ENCODE measurements around the gene ARFGEF2.

DNA sequence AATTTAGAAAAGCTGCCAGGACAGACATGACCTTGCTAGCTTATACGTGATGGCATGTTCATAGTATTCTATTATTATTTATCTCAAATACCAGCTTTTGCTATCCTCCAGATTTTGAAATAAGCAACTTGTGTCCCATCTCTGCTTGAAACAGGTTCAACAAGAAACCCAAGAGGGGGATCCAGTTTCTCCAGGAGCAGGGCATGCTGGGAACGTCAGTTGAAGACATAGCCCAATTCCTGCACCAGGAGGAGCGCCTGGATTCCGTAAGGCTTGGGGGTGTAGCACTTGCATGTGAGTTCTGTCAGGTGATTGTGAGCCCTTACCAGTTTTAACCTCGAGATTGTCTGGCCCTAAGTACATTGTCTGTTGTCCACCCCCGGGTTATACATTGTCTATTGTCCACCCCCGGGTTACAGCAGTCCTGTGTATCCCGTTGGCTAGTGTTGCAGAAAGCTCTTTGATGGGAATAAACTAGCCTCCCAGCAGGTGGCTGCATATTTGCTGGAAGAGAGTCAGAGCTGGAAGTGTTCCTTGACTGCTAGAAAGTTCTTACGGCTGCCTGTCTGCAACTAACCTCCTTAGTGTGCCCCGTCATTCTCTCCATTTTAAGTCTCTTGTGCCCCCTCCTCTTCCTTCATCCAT lies 63.2 kb downstream of the ARFGEF2 start:
- TF ChIP-seq, protein P1, sequence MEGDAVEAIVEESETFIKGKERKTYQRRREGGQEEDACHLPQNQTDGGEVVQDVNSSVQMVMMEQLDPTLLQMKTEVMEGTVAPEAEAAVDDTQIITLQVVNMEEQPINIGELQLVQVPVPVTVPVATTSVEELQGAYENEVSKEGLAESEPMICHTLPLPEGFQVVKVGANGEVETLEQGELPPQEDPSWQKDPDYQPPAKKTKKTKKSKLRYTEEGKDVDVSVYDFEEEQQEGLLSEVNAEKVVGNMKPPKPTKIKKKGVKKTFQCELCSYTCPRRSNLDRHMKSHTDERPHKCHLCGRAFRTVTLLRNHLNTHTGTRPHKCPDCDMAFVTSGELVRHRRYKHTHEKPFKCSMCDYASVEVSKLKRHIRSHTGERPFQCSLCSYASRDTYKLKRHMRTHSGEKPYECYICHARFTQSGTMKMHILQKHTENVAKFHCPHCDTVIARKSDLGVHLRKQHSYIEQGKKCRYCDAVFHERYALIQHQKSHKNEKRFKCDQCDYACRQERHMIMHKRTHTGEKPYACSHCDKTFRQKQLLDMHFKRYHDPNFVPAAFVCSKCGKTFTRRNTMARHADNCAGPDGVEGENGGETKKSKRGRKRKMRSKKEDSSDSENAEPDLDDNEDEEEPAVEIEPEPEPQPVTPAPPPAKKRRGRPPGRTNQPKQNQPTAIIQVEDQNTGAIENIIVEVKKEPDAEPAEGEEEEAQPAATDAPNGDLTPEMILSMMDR (IDR thresholded peaks at IDR 0.05): no peak
- no peak for TF ChIP-seq POLR2A (IDR thresholded peaks at IDR 0.05)

All from lower leg skin (tissue), 3 donors.